ENCODE results near the gene TBC1D22A.

- TF ChIP-seq CTCF (IDR thresholded peaks at IDR 0.05) (no peak), EP300 (IDR thresholded peaks at IDR 0.05) (no peak), POLR2A (IDR thresholded peaks at IDR 0.05) (no peak)
These were observed 240.2 kb downstream of the TBC1D22A start for GRCh38 chr22:47002692-47003091.

Measured in gastroesophageal sphincter (tissue), 3 donors.